ENCODE measurements around the gene TXNDC9.
"Not testable (repeated sequence)": the region's sequence is repeated elsewhere in the genome, so short reads cannot be mapped to it uniquely, and the experiment has no call there.

Gene TXNDC9

DNA sequence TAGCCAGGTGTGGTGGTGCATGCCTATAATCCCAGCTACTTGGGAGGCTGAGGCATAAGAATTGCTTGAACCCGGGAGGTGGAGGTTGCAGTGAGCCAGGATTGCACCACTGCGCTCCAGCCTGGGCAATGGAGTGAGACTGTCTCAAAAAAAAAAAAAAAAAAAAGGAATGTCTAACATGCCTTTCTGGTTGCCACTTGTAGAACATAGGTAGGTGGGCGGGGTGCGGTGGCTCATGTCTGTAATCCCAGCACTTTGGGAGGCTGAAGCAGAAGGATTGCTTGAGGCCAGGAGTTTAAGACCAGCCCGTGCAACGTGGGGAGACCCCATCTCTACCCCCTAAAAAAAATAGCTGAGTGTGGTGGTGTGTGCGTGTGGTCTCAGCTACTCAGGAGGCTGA is 9.3 kb upstream of the TXNDC9 start:
- H3K4me3 Mint-ChIP-seq, DNase-seq, H3K9me3 Mint-ChIP-seq, H3K27me3 Mint-ChIP-seq, H3K27ac Mint-ChIP-seq, ATAC-seq: not testable (repeated sequence)
- H3K4me1 Mint-ChIP-seq = peaks cover 78% of the 10 kb centered on the region

DNA sequence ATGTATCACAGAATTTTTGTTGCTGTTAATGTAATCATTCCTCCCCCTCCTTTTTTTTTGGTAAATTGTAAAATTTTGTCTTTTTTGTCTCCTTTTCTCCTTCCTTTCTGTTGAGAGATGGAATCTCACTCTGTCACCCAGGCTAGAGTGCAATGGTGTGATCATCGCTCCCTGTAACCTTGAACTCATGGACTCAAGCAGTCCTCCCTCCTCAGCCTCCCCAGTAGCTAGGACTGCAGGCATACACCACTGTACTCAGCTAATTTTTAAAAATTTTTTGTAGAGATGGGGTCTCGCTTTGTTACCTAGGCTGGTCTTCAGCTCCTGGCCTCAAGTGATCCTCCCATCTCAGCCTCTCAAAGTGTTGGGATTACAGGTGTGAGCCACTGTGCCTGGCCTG is 6.4 kb upstream of the TXNDC9 start:
- DNase-seq (no peak), ATAC-seq (no peak)
- H3K27ac Mint-ChIP-seq = no peak overlapping the region
- H3K27me3 Mint-ChIP-seq = no peaks in the 10 kb centered on the region
- no peaks in the 10 kb centered on the region for H3K9me3 Mint-ChIP-seq
- H3K4me1 Mint-ChIP-seq = peaks cover 63% of the 10 kb centered on the region
- no peak overlapping the region for H3K4me3 Mint-ChIP-seq

GRCh38 chr2:99340669-99341236 is 4.6 kb upstream of the TXNDC9 start:
- DNase-seq (no peak), ATAC-seq (no peak)
- Mint-ChIP-seq H3K9me3 (no peaks in the 10 kb centered on the region), H3K27me3 (no peaks in the 10 kb centered on the region), H3K27ac (no peak overlapping the region), H3K4me3 (no peak overlapping the region), H3K4me1 (peaks cover 54% of the 10 kb centered on the region)

GRCh38 chr2:99338029-99338585 is 2.0 kb upstream of the TXNDC9 start:
- Mint-ChIP-seq H3K4me1 (peaks cover 50% of the 10 kb centered on the region), H3K9me3 (no peaks in the 10 kb centered on the region), H3K4me3 (no peak overlapping the region), H3K27me3 (no peaks in the 10 kb centered on the region), H3K27ac (no peak overlapping the region)
- DNase-seq = peak in 1 of 2 donors; percentile 9
- no peak for ATAC-seq

GRCh38 chr2:99337113-99338028 is 1.2 kb upstream of the TXNDC9 start, which contains the start of gene EIF5B:
EIF5B (plus strand) TSS chr2:99337389; CDS start chr2:99337555, 166 bp downstream.
- H3K9me3 Mint-ChIP-seq = no peaks in the 10 kb centered on the region
- no peaks in the 10 kb centered on the region for H3K27me3 Mint-ChIP-seq
- peak; percentile 82 for ATAC-seq
- no peak within 1 kb of the TSS for H3K4me3 Mint-ChIP-seq
- H3K27ac Mint-ChIP-seq = no peak within 1 kb of the TSS
- peak; percentile 95 to 96 for DNase-seq
- peaks cover 44% of the 10 kb centered on the region for H3K4me1 Mint-ChIP-seq

GRCh38 chr2:99336804-99337112 is 625 bp upstream of the TXNDC9 start:
- H3K9me3 Mint-ChIP-seq = no peaks in the 10 kb centered on the region
- no peak for DNase-seq
- H3K27me3 Mint-ChIP-seq = no peaks in the 10 kb centered on the region
- no peak overlapping the region for H3K4me3 Mint-ChIP-seq
- H3K4me1 Mint-ChIP-seq = peaks cover 40% of the 10 kb centered on the region
- H3K27ac Mint-ChIP-seq = no peak overlapping the region
- ATAC-seq = peak; percentile 38

- H3K9me3 Mint-ChIP-seq = no peaks in the 10 kb centered on the region
- H3K4me3 Mint-ChIP-seq = no peak overlapping the region
- no peak overlapping the region for H3K27ac Mint-ChIP-seq
- peaks cover 3% of the 10 kb centered on the region for H3K4me1 Mint-ChIP-seq
- ATAC-seq = no peak
- no peak for DNase-seq
- H3K27me3 Mint-ChIP-seq = no peaks in the 10 kb centered on the region
These were observed 10.7 kb downstream of the TXNDC9 start for GRCh38 chr2:99325384-99325783.

GRCh38 chr2:99317873-99318200 is 18.3 kb downstream of the TXNDC9 start:
- not testable (repeated sequence) for H3K27me3 Mint-ChIP-seq, DNase-seq, H3K27ac Mint-ChIP-seq, H3K4me3 Mint-ChIP-seq, ATAC-seq, H3K9me3 Mint-ChIP-seq, H3K4me1 Mint-ChIP-seq

GRCh38 chr2:99317161-99317872 is 18.8 kb downstream of the TXNDC9 start:
- no peaks in the 10 kb centered on the region for H3K4me1 Mint-ChIP-seq
- no peak overlapping the region for H3K27ac Mint-ChIP-seq
- ATAC-seq (no peak), DNase-seq (no peak)
- H3K4me3 Mint-ChIP-seq = no peak overlapping the region
- no peaks in the 10 kb centered on the region for H3K27me3 Mint-ChIP-seq
- H3K9me3 Mint-ChIP-seq = peaks cover 5 to 9% of the 10 kb centered on the region in 2 donors

- not testable (repeated sequence) for H3K27me3 Mint-ChIP-seq
These were observed 35.0 kb downstream of the TXNDC9 start, which contains the start of gene LYG1 for GRCh38 chr2:99301097-99301496. LYG1 (minus strand) TSS chr2:99301197; CDS start chr2:99295670, 5,527 bp downstream.

DNA sequence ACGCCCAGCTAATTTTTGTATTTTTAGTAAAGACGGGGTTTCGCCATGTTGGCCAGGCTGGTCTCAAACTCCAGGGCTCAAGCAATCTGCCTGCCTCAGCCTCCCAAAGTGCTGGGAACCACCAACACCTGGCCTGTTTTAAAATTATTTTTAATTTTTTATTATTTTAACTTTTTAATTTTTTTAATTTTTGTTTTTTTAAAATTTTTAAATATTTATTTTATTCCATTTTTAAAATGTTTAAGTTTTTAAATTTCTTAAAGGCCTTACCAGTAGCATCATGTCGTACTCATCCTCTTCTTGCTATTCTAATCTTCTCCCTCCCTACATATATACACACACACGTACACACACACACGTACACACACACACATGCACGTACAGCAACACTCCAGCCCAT is 36.6 kb downstream of the TXNDC9 start:
- Mint-ChIP-seq H3K27me3 (no peaks in the 10 kb centered on the region), H3K4me1 (no peaks in the 10 kb centered on the region), H3K9me3 (peaks cover 0 to 4% of the 10 kb centered on the region in 2 donors), H3K27ac (no peak overlapping the region), H3K4me3 (no peak overlapping the region)
- DNase-seq (no peak), ATAC-seq (no peak)

More at GRCh38 chr2:99301097-99301496, 35.0 kb downstream of the TXNDC9 start, which contains the start of gene LYG1:
- not testable (repeated sequence) for DNase-seq, H3K4me1 Mint-ChIP-seq, ATAC-seq, H3K4me3 Mint-ChIP-seq, H3K27ac Mint-ChIP-seq, H3K9me3 Mint-ChIP-seq

GRCh38 chr2:99297994-99298393 is 38.1 kb downstream of the TXNDC9 start:
- peaks cover 0 to 4% of the 10 kb centered on the region in 2 donors for H3K9me3 Mint-ChIP-seq
- ATAC-seq (no peak), DNase-seq (no peak)
- H3K27me3 Mint-ChIP-seq = no peaks in the 10 kb centered on the region
- no peaks in the 10 kb centered on the region for H3K4me1 Mint-ChIP-seq
- no peak overlapping the region for H3K4me3 Mint-ChIP-seq
- H3K27ac Mint-ChIP-seq = no peak overlapping the region

DNA sequence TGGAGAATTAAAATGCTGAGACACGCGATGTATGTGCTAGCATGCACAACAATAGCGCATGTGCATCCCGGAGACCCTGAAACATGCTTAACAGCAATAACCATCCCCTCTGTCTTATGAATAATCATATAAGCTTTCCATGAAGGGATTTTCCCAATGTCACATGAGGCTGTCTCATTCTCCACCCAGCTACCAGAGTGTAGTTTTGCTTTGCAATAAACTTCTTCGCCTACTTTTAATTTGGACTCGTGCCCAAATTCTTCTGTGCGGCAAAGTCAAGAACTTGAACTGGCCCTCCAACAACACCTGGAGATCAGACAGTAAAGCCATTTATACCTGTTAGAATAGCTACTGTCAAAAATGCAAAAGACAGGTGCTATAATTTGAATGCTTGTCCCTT is 50.6 kb downstream of the TXNDC9 start:
- Mint-ChIP-seq H3K4me3 (no peak overlapping the region), H3K9me3 (peaks cover 0 to 1% of the 10 kb centered on the region in 2 donors), H3K4me1 (no peaks in the 10 kb centered on the region), H3K27me3 (no peaks in the 10 kb centered on the region), H3K27ac (no peak overlapping the region)
- no peak for DNase-seq
- ATAC-seq = no peak

- peaks cover 3 to 8% of the 10 kb centered on the region in 2 donors for H3K9me3 Mint-ChIP-seq
- no peak overlapping the region for H3K4me3 Mint-ChIP-seq
- no peaks in the 10 kb centered on the region for H3K27me3 Mint-ChIP-seq
- no peak overlapping the region for H3K27ac Mint-ChIP-seq
- DNase-seq (no peak), ATAC-seq (no peak)
- H3K4me1 Mint-ChIP-seq = no peaks in the 10 kb centered on the region
These were observed 56.0 kb downstream of the TXNDC9 start for GRCh38 chr2:99279969-99280695.

DNA sequence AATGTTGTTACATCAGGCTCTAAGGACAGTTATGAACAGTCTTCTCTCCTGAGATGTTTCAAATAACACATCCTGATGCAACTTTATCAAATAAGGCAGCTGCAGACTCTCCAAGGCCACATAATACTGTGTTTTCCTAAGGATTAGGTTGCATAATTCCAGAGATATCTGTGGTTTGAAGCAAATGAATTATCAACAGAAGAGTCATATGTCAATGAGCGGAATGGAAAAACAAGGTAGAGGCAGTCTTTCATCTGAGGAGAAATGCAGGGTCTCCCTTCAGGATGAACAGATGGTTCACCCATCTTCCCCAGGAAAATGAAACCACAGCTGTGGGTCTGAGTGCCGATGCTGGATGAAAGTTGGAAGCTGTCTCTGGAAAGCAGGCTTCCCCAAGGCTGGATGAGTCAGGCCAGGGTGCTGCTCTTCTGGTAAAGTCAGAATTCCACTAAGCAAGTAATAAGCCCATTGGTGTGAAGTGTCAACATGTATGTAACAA is 57.3 kb downstream of the TXNDC9 start:
- Mint-ChIP-seq H3K9me3 (peaks cover 3 to 8% of the 10 kb centered on the region in 2 donors), H3K27me3 (no peaks in the 10 kb centered on the region), H3K4me1 (no peaks in the 10 kb centered on the region), H3K27ac (no peak overlapping the region), H3K4me3 (no peak overlapping the region)
- DNase-seq = no peak
- no peak for ATAC-seq
